Neural crest cell (in vitro differentiated cells): ENCODE results near the gene KDM5C. TPM values are rescaled to one million over a fixed set of nuclear protein-coding genes. Genes with fewer than 3 reads are reported as not detected.

Experiments
- DNase-seq: peaks from one replicate; pipeline ENCODE4 v3.0.0; 2021; ENCODE audit warnings: low read depth, mixed read lengths, low spot score
- H3K27ac Mint-ChIP-seq: one replicate; pipeline ENCODE4 v1.8.0; 2021; ENCODE audit warnings: mild to moderate bottlenecking, mixed read lengths; ENCODE audit not compliant: unreplicated experiment
- H3K27me3 Mint-ChIP-seq: 2 replicates; pipeline ENCODE4 v1.8.0; 2021; ENCODE audit warnings: low read depth, mild to moderate bottlenecking, mixed read lengths
- H3K36me3 Mint-ChIP-seq: 2 replicates; pipeline ENCODE4 v1.8.0; 2021; ENCODE audit warnings: low read depth, mild to moderate bottlenecking, mixed read lengths
- H3K4me1 Mint-ChIP-seq: 2 replicates; pipeline ENCODE4 v1.8.0; 2021; ENCODE audit warnings: mixed read lengths
- H3K4me3 Mint-ChIP-seq: one replicate; pipeline ENCODE4 v1.8.0; 2021; ENCODE audit warnings: mild to moderate bottlenecking, mixed read lengths
- H3K9me3 Mint-ChIP-seq: 2 replicates; pipeline ENCODE4 v1.8.0; 2021; ENCODE audit warnings: mixed read lengths
- CTCF ChIP-seq: fragments of 200-600 bp; sonication (generic); conservative IDR thresholded peaks from 2 replicates; pipeline ENCODE4 v1.5.0; 2021; ENCODE audit warnings: antibody characterized with exemption, mild to moderate bottlenecking
- total RNA-seq: library from RNA; stranded (reverse); gene quantifications from 2 replicates; pipeline ENCODE4 v1.2.1, GENCODE V29; 2021

Gene KDM5C
- total RNA-seq, 1 donor from 2014 or later: 98.7 TPM

GRCh38 chrX:53254570-53255461 lies 29.8 kb upstream of the KDM5C start:
- Mint-ChIP-seq H3K4me3 (no peak overlapping the region), H3K9me3 (peaks cover 3% of the 10 kb centered on the region), H3K27me3 (no peaks in the 10 kb centered on the region), H3K36me3 (peaks cover 2% of the 10 kb centered on the region), H3K4me1 (no peaks in the 10 kb centered on the region), H3K27ac (no peak overlapping the region)
- no peak for DNase-seq
- no peak for TF ChIP-seq CTCF

GRCh38 chrX:53253293-53254020 lies 28.4 kb upstream of the KDM5C start:
- DNase-seq: no peak
- H3K27ac Mint-ChIP-seq: no peak overlapping the region
- peaks cover 3% of the 10 kb centered on the region for H3K9me3 Mint-ChIP-seq
- TF ChIP-seq CTCF: no peak
- H3K36me3 Mint-ChIP-seq: peaks cover 2% of the 10 kb centered on the region
- H3K4me3 Mint-ChIP-seq: no peak overlapping the region
- no peaks in the 10 kb centered on the region for H3K27me3 Mint-ChIP-seq
- H3K4me1 Mint-ChIP-seq: no peaks in the 10 kb centered on the region

GRCh38 chrX:53251307-53251706 lies 26.3 kb upstream of the KDM5C start:
- no peak for DNase-seq
- TF ChIP-seq CTCF: no peak
- H3K27me3 Mint-ChIP-seq: no peaks in the 10 kb centered on the region

GRCh38 chrX:53250556-53250955 lies 25.5 kb upstream of the KDM5C start:
- no peaks in the 10 kb centered on the region for H3K36me3 Mint-ChIP-seq
- H3K4me1 Mint-ChIP-seq: no peaks in the 10 kb centered on the region
- no peaks in the 10 kb centered on the region for H3K27me3 Mint-ChIP-seq
- H3K4me3 Mint-ChIP-seq: no peak overlapping the region
- no peak for TF ChIP-seq CTCF
- H3K27ac Mint-ChIP-seq: no peak overlapping the region
- H3K9me3 Mint-ChIP-seq: peaks cover 3% of the 10 kb centered on the region
- no peak for DNase-seq

More at GRCh38 chrX:53251307-53251706, 26.3 kb upstream of the KDM5C start:
- Mint-ChIP-seq H3K9me3 (peaks cover 3% of the 10 kb centered on the region), H3K4me1 (no peaks in the 10 kb centered on the region), H3K36me3 (no peaks in the 10 kb centered on the region), H3K4me3 (no peak overlapping the region), H3K27ac (no peak overlapping the region)

GRCh38 chrX:53249408-53250042 lies 24.5 kb upstream of the KDM5C start:
- no peak for TF ChIP-seq CTCF
- Mint-ChIP-seq H3K36me3 (no peaks in the 10 kb centered on the region), H3K4me1 (no peaks in the 10 kb centered on the region), H3K9me3 (peaks cover 3% of the 10 kb centered on the region), H3K27me3 (no peaks in the 10 kb centered on the region), H3K4me3 (no peak overlapping the region), H3K27ac (no peak overlapping the region)
- DNase-seq: no peak
